Hepatocyte (in vitro differentiated cells): ENCODE data around the gene SERPINF2. TPM values are rescaled to one million over a fixed set of nuclear protein-coding genes. Genes with fewer than 3 reads are reported as not detected.
A peak's percentile ranks its signal among the peaks of the same experiment; 100 is the strongest.

Experiments
- DNase-seq: peaks from one replicate; pipeline ENCODE4 v3.0.0-alpha.2; 2016; ENCODE audit warnings: low spot score
- H2AFZ ChIP-seq: fragments of 200-600 bp; sonication (generic); 2 replicates; pipeline ENCODE4 v1.6.0; 2016; ENCODE audit warnings: antibody characterized with exemption, mild to moderate bottlenecking
- H3K27ac ChIP-seq: fragments of 200-600 bp; sonication (generic); 2 replicates; pipeline ENCODE4 v1.5.1; 2016; ENCODE audit warnings: mild to moderate bottlenecking
- H3K27me3 ChIP-seq: fragments of 200-600 bp; sonication (generic); 2 replicates; pipeline ENCODE4 v1.6.1; 2016
- H3K36me3 ChIP-seq: fragments of 200-600 bp; sonication (generic); replicated peaks from 2 replicates; pipeline ENCODE4 v1.5.1; 2016; ENCODE audit warnings: low read depth; ENCODE audit not compliant: insufficient read depth
- H3K4me1 ChIP-seq: fragments of 200-600 bp; sonication (generic); 2 replicates; pipeline ENCODE4 v1.5.1; 2016; ENCODE audit warnings: mild to moderate bottlenecking, moderate library complexity; ENCODE audit not compliant: insufficient read depth
- H3K4me2 ChIP-seq: fragments of 200-600 bp; sonication (generic); 2 replicates; pipeline ENCODE4 v1.6.0; 2016
- H3K4me3 ChIP-seq: fragments of 200-600 bp; sonication (generic); 2 replicates; pipeline ENCODE4 v1.5.1; 2016; ENCODE audit warnings: mild to moderate bottlenecking
- H3K79me2 ChIP-seq: fragments of 200-600 bp; sonication (generic); 2 replicates; pipeline ENCODE4 v1.6.0; 2017; ENCODE audit warnings: mild to moderate bottlenecking
- H3K9me2 ChIP-seq: fragments of 200-600 bp; sonication (generic); replicated peaks from 2 replicates; pipeline ENCODE4 v1.6.0; 2017; ENCODE audit warnings: mild to moderate bottlenecking; ENCODE audit not compliant: insufficient read depth
- H3K9me3 ChIP-seq: fragments of 200-600 bp; sonication (generic); 2 replicates; pipeline ENCODE4 v1.5.1; 2016; ENCODE audit warnings: low read depth, mild to moderate bottlenecking
- H4K20me1 ChIP-seq: fragments of 200-600 bp; sonication (generic); 2 replicates; pipeline ENCODE4 v1.6.0; 2016; ENCODE audit warnings: mild to moderate bottlenecking; ENCODE audit not compliant: insufficient read depth, poor library complexity, severe bottlenecking
- CTCF ChIP-seq: fragments of 200-600 bp; sonication (generic); IDR thresholded peaks from 2 replicates; pipeline ENCODE4 v1.5.1; 2016; ENCODE audit warnings: antibody characterized with exemption, mild to moderate bottlenecking; ENCODE audit not compliant: poor library complexity
- EZH2 ChIP-seq: fragments of 200-600 bp; sonication (generic); IDR thresholded peaks from 2 replicates; pipeline ENCODE4 v1.6.1; 2016; ENCODE audit warnings: antibody characterized with exemption, mild to moderate bottlenecking, borderline replicate concordance
- EZH2phosphoT487 ChIP-seq: fragments of 200-600 bp; sonication (generic); IDR thresholded peaks from one replicate; pipeline ENCODE4 v1.6.1; 2018; ENCODE audit warnings: antibody characterized with exemption, mild to moderate bottlenecking, low read depth, moderate library complexity; ENCODE audit not compliant: unreplicated experiment, severe bottlenecking
- WGBS: methylation state at CpG from one replicate; pipeline ENCODE4 v1.1.6; 2016; ENCODE audit warnings: low lambda C conversion rate; ENCODE audit errors: missing lambda C conversion rate; 5-methylcytosine and 5-hydroxymethylcytosine counted together
- polyA plus RNA-seq: library from polyadenylated mRNA; unstranded; fragments of >200 nt; fragmentation: Nextera tagmentation; extraction: Ambion mirVana; gene quantifications from 2 replicates; pipeline ENCODE4 v1.2.1, GENCODE V29; 2016
- total RNA-seq: library from RNA; depleted of rRNA; stranded (reverse); fragments of >200 nt; gene quantifications from 2 replicates; pipeline ENCODE4 v1.2.3, GENCODE V29; 2014

The SERPINF2 gene
- total and polyA plus RNA-seq, 2 experiments from 2014 or later: 127 to 164 TPM

DNA sequence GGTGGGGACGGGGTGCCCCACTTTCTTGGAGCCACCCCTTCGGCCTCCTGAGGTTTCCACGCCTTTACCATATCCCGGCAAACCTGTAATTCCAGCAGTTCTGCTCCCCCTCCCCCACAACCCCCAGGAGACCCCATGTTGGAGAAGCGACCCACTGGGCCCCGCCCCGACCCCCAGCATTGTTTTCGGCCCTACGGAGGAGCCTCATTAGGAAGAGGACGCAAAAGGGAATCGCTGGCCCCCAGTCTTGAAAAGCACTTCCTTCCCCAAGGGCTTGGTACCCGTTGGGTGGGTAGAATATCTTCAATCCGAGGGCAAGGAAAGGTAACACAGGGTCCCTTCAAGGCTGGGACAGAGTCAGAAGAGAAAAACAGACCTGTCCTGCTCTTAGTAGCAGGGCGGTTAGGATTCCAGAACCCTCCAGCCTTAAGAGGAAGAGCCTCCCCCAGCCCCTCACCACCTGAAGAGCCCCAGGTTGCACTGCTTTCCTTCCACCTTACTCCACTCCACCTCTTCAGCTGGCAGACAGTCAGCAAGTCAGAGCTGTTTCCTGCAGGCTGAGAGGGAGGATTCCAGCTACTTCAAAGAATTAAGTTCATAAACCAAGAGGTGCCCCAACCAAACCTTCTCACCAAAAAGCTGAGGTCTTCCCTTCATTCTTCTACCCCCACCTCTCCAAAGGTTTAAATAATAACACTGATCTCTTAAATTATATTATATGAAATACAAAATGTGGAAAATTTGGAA, 31.7 kb upstream of the SERPINF2 start:
- DNase-seq: peak; percentile 32

GRCh38 chr17:1711804-1712203, 30.9 kb upstream of the SERPINF2 start:
- Histone ChIP-seq H3K9me3 (no peaks in the 10 kb centered on the region), H3K27me3 (no peaks in the 10 kb centered on the region), H3K4me2 (peak overlapping the region; percentile 90), H3K9me2 (no peaks in the 10 kb centered on the region), H2AFZ (no peak overlapping the region), H3K4me3 (no peak overlapping the region), H3K36me3 (no peaks in the 10 kb centered on the region), H3K79me2 (peaks cover 27% of the 10 kb centered on the region), H4K20me1 (peaks cover 38% of the 10 kb centered on the region), H3K27ac (peak overlapping the region; percentile 65), H3K4me1 (peaks cover 26% of the 10 kb centered on the region)
- 72% methylated on average over 4 of the region's 4 CpGs for WGBS
- no peak for TF ChIP-seq EZH2
- no peak for TF ChIP-seq CTCF
- TF ChIP-seq EZH2phosphoT487: no peak
- DNase-seq: no peak

More for the DNA sequence above, 31.7 kb upstream of the SERPINF2 start:
- Histone ChIP-seq H3K9me2 (no peaks in the 10 kb centered on the region), H4K20me1 (peaks cover 38% of the 10 kb centered on the region), H3K4me1 (peaks cover 26% of the 10 kb centered on the region), H3K4me2 (peak overlapping the region; percentile 90), H3K27me3 (no peaks in the 10 kb centered on the region), H3K4me3 (peak overlapping the region; percentile 83), H3K79me2 (peaks cover 27% of the 10 kb centered on the region), H2AFZ (no peak overlapping the region), H3K36me3 (no peaks in the 10 kb centered on the region), H3K9me3 (no peaks in the 10 kb centered on the region), H3K27ac (peak overlapping the region; percentile 65)
- no peak for TF ChIP-seq CTCF
- no peak for TF ChIP-seq EZH2
- no peak for TF ChIP-seq EZH2phosphoT487
- 32% methylated on average over 6 of the region's 14 CpGs for WGBS

GRCh38 chr17:1712271-1712670, 30.4 kb upstream of the SERPINF2 start:
- 96% methylated on average over 8 of the region's 8 CpGs for WGBS
- no peak overlapping the region for H3K4me3 ChIP-seq
- peak overlapping the region; percentile 90 for H3K4me2 ChIP-seq
- no peak for DNase-seq
- no peaks in the 10 kb centered on the region for H3K9me3 ChIP-seq
- peaks cover 26% of the 10 kb centered on the region for H3K4me1 ChIP-seq
- no peak overlapping the region for H3K27ac ChIP-seq
- no peaks in the 10 kb centered on the region for H3K27me3 ChIP-seq
- H3K36me3 ChIP-seq: no peaks in the 10 kb centered on the region
- TF ChIP-seq CTCF (no peak), EZH2 (no peak), EZH2phosphoT487 (no peak)
- H3K79me2 ChIP-seq: peaks cover 27% of the 10 kb centered on the region
- no peak overlapping the region for H2AFZ ChIP-seq
- H3K9me2 ChIP-seq: no peaks in the 10 kb centered on the region
- peaks cover 38% of the 10 kb centered on the region for H4K20me1 ChIP-seq
